GM12873 (cell line): ENCODE results near the gene SYT4.
A peak's percentile ranks its signal among the peaks of the same experiment; 100 is the strongest.

Source experiments
- CTCF ChIP-seq: IDR thresholded peaks from 2 replicates; pipeline ENCODE4 v1.5.1; 2012; ENCODE audit warnings: low read depth, mild to moderate bottlenecking, moderate library complexity, low read length, control low read depth; ENCODE audit not compliant: insufficient read depth; ENCODE audit errors: missing control alignments

Gene SYT4

GRCh38 chr18:43279015-43279744 lies 1.9 kb upstream of the SYT4 start:
- no peak for TF ChIP-seq CTCF

GRCh38 chr18:43278355-43278754 lies 1.1 kb upstream of the SYT4 start:
- TF ChIP-seq CTCF, result no peak

- TF ChIP-seq CTCF, result no peak
Observed at GRCh38 chr18:43276491-43276890, 799 bp downstream of the SYT4 start.

- no peak for TF ChIP-seq CTCF
Observed at GRCh38 chr18:43275546-43275945, 1.7 kb downstream of the SYT4 start.

- TF ChIP-seq CTCF, result no peak
Observed at GRCh38 chr18:43274526-43274925, 2.8 kb downstream of the SYT4 start.

GRCh38 chr18:43271593-43272432 lies 5.5 kb downstream of the SYT4 start:
- peak; percentile 61 for TF ChIP-seq CTCF

- no peak for TF ChIP-seq CTCF
Observed at GRCh38 chr18:43267818-43268217, 9.5 kb downstream of the SYT4 start.
